Panc1 (cell line): ENCODE measurements around the gene PANK4. TPM values are rescaled to one million over a fixed set of nuclear protein-coding genes. Genes with fewer than 3 reads are reported as not detected.

ENCODE experiments used
- ATAC-seq: fragments of 200-7000 bp; cut with Tn5 transposase; 2 replicates; pipeline ENCODE4 v1.9.1; 2020; ENCODE audit warnings: mild to moderate bottlenecking, moderate library complexity
- BruUV-seq: library from RNA; stranded (reverse); fragments of 400-500 nt; replicated peaks from 2 replicates; lab custom pipeline; 2021; lab: Mats Ljungman, UMichigan
- CTCF ChIA-PET: fragments of 300-600 bp; sonication (Branson Sonifier 250); formaldehyde crosslinking; loops from one replicate; lab custom pipeline; 2022; ENCODE audit warnings: antibody characterized with exemption; lab: Charles Lee
- POLR2A ChIA-PET: fragments of 300-600 bp; sonication (Branson Sonifier 250); formaldehyde crosslinking; loops from one replicate; lab custom pipeline; 2022; ENCODE audit warnings: antibody characterized with exemption; lab: Charles Lee
- DNase-seq: peaks from one replicate; pipeline ENCODE4 v3.0.0-alpha.2; 2010; ENCODE audit warnings: low read depth, low spot score
- H3K27ac ChIP-seq: 2 replicates; pipeline ENCODE4 v1.5.1; 2011; ENCODE audit warnings: mild to moderate bottlenecking, low read length, inconsistent platforms
- H3K27me3 ChIP-seq: fragments of 200-500 bp; sonication (Bioruptor generic); 2 replicates; pipeline ENCODE4 v1.6.0; 2014; ENCODE audit warnings: low read length, inconsistent platforms; ENCODE audit not compliant: control insufficient read depth, insufficient read depth
- H3K36me3 ChIP-seq: fragments of 200-500 bp; sonication (Bioruptor generic); 2 replicates; pipeline ENCODE4 v1.5.1; 2014; ENCODE audit warnings: inconsistent platforms, mild to moderate bottlenecking, low read length, moderate library complexity; ENCODE audit not compliant: control insufficient read depth, insufficient read depth
- H3K4me1 ChIP-seq: 2 replicates; pipeline ENCODE4 v1.5.1; 2011; ENCODE audit warnings: inconsistent platforms, mild to moderate bottlenecking, low read length, moderate library complexity; ENCODE audit not compliant: control insufficient read depth, insufficient read depth
- H3K4me3 ChIP-seq, 2 experiments: 2 replicates each; pipeline ENCODE4 v1.5.1; 2011 to 2012; ENCODE audit warnings: low read depth in 2 of 2, low read length in 2 of 2, mild to moderate bottlenecking in 2 of 2, inconsistent platforms in 1 of 2, moderate library complexity in 1 of 2
- H3K9me3 ChIP-seq: fragments of 200-500 bp; sonication (Bioruptor generic); 2 replicates; pipeline ENCODE4 v1.5.1; 2014; ENCODE audit warnings: low read depth, mild to moderate bottlenecking, inconsistent platforms, low read length, moderate library complexity; ENCODE audit not compliant: control insufficient read depth, insufficient read depth
- CTCF ChIP-seq: fragments of 450-650 bp; IDR thresholded peaks from 2 replicates; pipeline ENCODE4 v1.5.1; 2017; ENCODE audit warnings: mild to moderate bottlenecking
- POLR2AphosphoS5 ChIP-seq: IDR thresholded peaks from 2 replicates; pipeline ENCODE4 v1.6.1; 2012; ENCODE audit warnings: mild to moderate bottlenecking, low read depth, low read length, moderate library complexity
- REST ChIP-seq, 2 experiments: IDR thresholded peaks; 2 replicates each; pipeline ENCODE4 v1.6.1; 2011 to 2012; ENCODE audit warnings: low read depth in 2 of 2, control low read depth in 1 of 2, low read length in 1 of 2, mild to moderate bottlenecking in 1 of 2, moderate library complexity in 1 of 2; ENCODE audit not compliant: insufficient read depth in 1 of 2
- SIN3A ChIP-seq: IDR thresholded peaks from 2 replicates; pipeline ENCODE4 v1.6.1; 2012; ENCODE audit warnings: low read depth, mild to moderate bottlenecking, low read length, moderate library complexity, borderline replicate concordance; ENCODE audit not compliant: insufficient read depth
- TCF7L2 ChIP-seq: IDR thresholded peaks from 2 replicates; pipeline ENCODE4 v1.6.1; 2011; ENCODE audit warnings: mild to moderate bottlenecking, low read depth, low read length, inconsistent platforms
- in situ Hi-C: cut with HindIII; loops from 2 replicates; pipeline ENCODE4 v1.10.0; 2016; ENCODE audit warnings: low sequenced_read_pairs, low pct_unique_long_range_greater_than_20kb
- intact Hi-C: fragments of 100-400 bp; cut with micrococcal nuclease; formaldehyde crosslinking; loops from one replicate; pipeline ENCODE4 v1.10.0; 2022; ENCODE audit not compliant: unreplicated experiment
- total RNA-seq: library from RNA; stranded (reverse); gene quantifications from one replicate; pipeline ENCODE4 v1.2.1, GENCODE V29; 2021; ENCODE audit not compliant: unreplicated experiment

PANK4 gene
- total RNA-seq, 1 experiment from 2014 or later: 35.9 TPM

GRCh38 chr1:2482588-2482987 is 43.8 kb downstream of the PANK4 start:
- Histone ChIP-seq H3K27ac (no peak overlapping the region), H3K9me3 (no peaks in the 10 kb centered on the region), H3K4me3 (no peak overlapping the region), H3K27me3 (no peaks in the 10 kb centered on the region), H3K4me1 (peaks cover 42% of the 10 kb centered on the region), H3K36me3 (no peaks in the 10 kb centered on the region)
- BruUV-seq: no TSS peak
- intact Hi-C loops: no loop called here
- ChIA-PET POLR2A (no interaction called here), CTCF (no interaction called here)
- TF ChIP-seq SIN3A: no peak
- TF ChIP-seq REST (IDR thresholded peaks at IDR 0.05; ENCODE audit: insufficient read depth in 1 of 2, low read depth in 2 of 2, low read length in 1 of 2): peak; percentile 97 to 99
- ATAC-seq (0 out of 2 replicates have a peak, but pooled peaks have one; percentile 18), DNase-seq (no peak)
- in situ Hi-C loops: no loop called here

- no peaks in the 10 kb centered on the region for H3K27me3 ChIP-seq
- in situ Hi-C loops: no loop called here
- ATAC-seq: 0 out of 2 replicates have a peak, but pooled peaks have one; percentile 7
- H3K36me3 ChIP-seq: no peaks in the 10 kb centered on the region
- no peak for DNase-seq
- intact Hi-C loops: no loop called here
- no TSS peak for BruUV-seq
- H3K27ac ChIP-seq: 0 out of 2 replicates have a peak overlapping the region, but pooled peaks have one; percentile 7
- POLR2A ChIA-PET: no interaction called here
- H3K4me1 ChIP-seq: peaks cover 49% of the 10 kb centered on the region
- CTCF ChIA-PET: interaction anchor here (1.5 kb wide), 1 partner anchor 51 kb away, joined by 3 read pairs; no protein-coding TSS in a partner anchor
- H3K4me3 ChIP-seq: no peak overlapping the region
- no peak for TF ChIP-seq TCF7L2
- TF ChIP-seq POLR2AphosphoS5: no peak
- TF ChIP-seq CTCF: no peak
- TF ChIP-seq SIN3A: no peak
- no peak for TF ChIP-seq REST (IDR thresholded peaks at IDR 0.05; ENCODE audit: insufficient read depth in 1 of 2, low read depth in 2 of 2, low read length in 1 of 2)
- H3K9me3 ChIP-seq: no peaks in the 10 kb centered on the region
These were observed 44.5 kb downstream of the PANK4 start for GRCh38 chr1:2481885-2482284.
